Endodermal cell (in vitro differentiated cells): Measurements from ENCODE around the gene FBXO21. TPM values are rescaled to one million over a fixed set of nuclear protein-coding genes. Genes with fewer than 3 reads are reported as not detected.

Experiments
- DNase-seq: peaks from one replicate; pipeline ENCODE4 v3.0.0-alpha.2; 2017
- H3K27ac ChIP-seq: 2 replicates; pipeline ENCODE4 v1.5.1; 2013; ENCODE audit warnings: mild to moderate bottlenecking, low read depth, low read length, moderate library complexity
- H3K27me3 ChIP-seq: 2 replicates; pipeline ENCODE4 v1.6.1; 2013; ENCODE audit warnings: mild to moderate bottlenecking, low read length, moderate library complexity; ENCODE audit not compliant: insufficient read depth, control insufficient read depth, poor library complexity, severe bottlenecking
- H3K36me3 ChIP-seq: 2 replicates; pipeline ENCODE4 v1.7.0; 2013; ENCODE audit warnings: mild to moderate bottlenecking, low read length, moderate library complexity; ENCODE audit not compliant: control insufficient read depth, insufficient read depth
- H3K4me1 ChIP-seq: one replicate; pipeline ENCODE4 v1.7.0; 2013; ENCODE audit warnings: low read length; ENCODE audit not compliant: control insufficient read depth, insufficient read depth
- H3K4me3 ChIP-seq: 2 replicates; pipeline ENCODE4 v1.5.1; 2013; ENCODE audit warnings: mild to moderate bottlenecking, low read length, moderate library complexity
- H3K9ac ChIP-seq: 2 replicates; pipeline ENCODE4 v1.6.1; 2013; ENCODE audit warnings: mild to moderate bottlenecking, low read length, moderate library complexity; ENCODE audit not compliant: poor library complexity, severe bottlenecking; ENCODE audit errors: extremely low read depth
- H3K9me3 ChIP-seq: 2 replicates; pipeline ENCODE4 v1.6.1; 2013; ENCODE audit warnings: mild to moderate bottlenecking, low read length, moderate library complexity; ENCODE audit not compliant: control insufficient read depth
- H3K27ac Mint-ChIP-seq: 2 replicates; pipeline ENCODE4 v1.8.0; 2020; ENCODE audit warnings: mixed read lengths
- H3K27me3 Mint-ChIP-seq: 2 replicates; pipeline ENCODE4 v1.8.0; 2021; ENCODE audit warnings: mild to moderate bottlenecking, mixed read lengths; ENCODE audit not compliant: insufficient read depth
- H3K36me3 Mint-ChIP-seq: 2 replicates; pipeline ENCODE4 v1.8.0; 2020; ENCODE audit warnings: low read depth, mixed read lengths
- H3K4me1 Mint-ChIP-seq: 2 replicates; pipeline ENCODE4 v1.8.0; 2020; ENCODE audit warnings: mixed read lengths
- H3K4me3 Mint-ChIP-seq: 2 replicates; pipeline ENCODE4 v1.8.0; 2020; ENCODE audit warnings: mild to moderate bottlenecking, moderate library complexity, mixed read lengths
- H3K9me3 Mint-ChIP-seq: 2 replicates; pipeline ENCODE4 v1.8.0; 2020; ENCODE audit warnings: mild to moderate bottlenecking, mixed read lengths
- CTCF ChIP-seq: fragments of 200-600 bp; sonication (generic); conservative IDR thresholded peaks from 2 replicates; pipeline ENCODE4 v1.5.0; 2021; ENCODE audit warnings: antibody characterized with exemption, mild to moderate bottlenecking
- WGBS, 2 experiments: methylation state at CpG; one replicate each; pipeline versions ENCODE4 v1.1.5 to v1.1.7; 2013; ENCODE audit warnings: missing lambda C conversion rate in 2 of 2, mixed read lengths in 1 of 2; ENCODE audit not compliant: insufficient coverage in 1 of 2, insufficient read length in 1 of 2; 5-methylcytosine and 5-hydroxymethylcytosine counted together
- total RNA-seq, 2 donors: library from RNA; stranded (reverse); fragmentation: NEBNext Ultra II Directional in 1 of 2; extraction: Animal tissue kit (Norgen Biotek cat#: 25700) in 1 of 2; gene quantifications; 2 replicates in 1 of 2; 3 replicates in 1 of 2; pipeline ENCODE4 v1.2.1, GENCODE V29; 2021

FBXO21 gene
- total RNA-seq, 2 donors from 2014 or later, result 46.5 to 54.6 TPM

DNA sequence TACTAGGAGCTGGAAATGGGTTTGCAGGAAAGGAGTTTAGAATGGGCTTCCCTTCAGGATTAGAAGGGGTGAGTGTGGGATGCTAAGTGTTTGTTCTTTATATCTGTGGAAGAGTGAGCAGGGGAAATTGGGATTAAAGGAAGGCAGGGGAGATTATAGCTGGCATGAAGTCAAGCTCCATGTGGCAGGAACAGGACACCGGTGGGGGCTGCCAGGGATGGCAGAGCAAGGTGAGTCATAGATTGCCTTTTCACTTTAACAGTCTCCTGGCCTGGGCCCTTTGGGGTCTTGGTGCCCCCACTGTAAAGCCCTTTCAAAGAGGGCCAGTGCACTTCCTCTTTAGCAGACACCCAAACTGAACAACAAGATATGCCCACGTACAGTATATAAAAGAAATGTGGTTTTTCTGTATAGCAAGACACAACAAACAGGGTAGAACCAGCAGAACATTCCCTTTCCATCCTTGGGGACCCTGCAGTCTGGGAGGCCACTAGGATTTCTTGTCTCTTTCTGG lies 23.1 kb upstream of the FBXO21 start:
- no peak for TF ChIP-seq CTCF
- Mint-ChIP-seq H3K27me3 (no peaks in the 10 kb centered on the region), H3K27ac (no peak overlapping the region), H3K4me3 (no peak overlapping the region), H3K36me3 (no peaks in the 10 kb centered on the region), H3K4me1 (no peaks in the 10 kb centered on the region), H3K9me3 (no peaks in the 10 kb centered on the region)
- Histone ChIP-seq H3K27me3 (no peaks in the 10 kb centered on the region), H3K9me3 (no peaks in the 10 kb centered on the region), H3K4me3 (no peak overlapping the region), H3K9ac (no peak overlapping the region), H3K27ac (no peak overlapping the region), H3K4me1 (no peaks in the 10 kb centered on the region), H3K36me3 (no peaks in the 10 kb centered on the region)
- DNase-seq, result no peak
- WGBS, 2 experiments, result 53 to 67% methylated on average over 1 of the region's 2 CpGs

DNA sequence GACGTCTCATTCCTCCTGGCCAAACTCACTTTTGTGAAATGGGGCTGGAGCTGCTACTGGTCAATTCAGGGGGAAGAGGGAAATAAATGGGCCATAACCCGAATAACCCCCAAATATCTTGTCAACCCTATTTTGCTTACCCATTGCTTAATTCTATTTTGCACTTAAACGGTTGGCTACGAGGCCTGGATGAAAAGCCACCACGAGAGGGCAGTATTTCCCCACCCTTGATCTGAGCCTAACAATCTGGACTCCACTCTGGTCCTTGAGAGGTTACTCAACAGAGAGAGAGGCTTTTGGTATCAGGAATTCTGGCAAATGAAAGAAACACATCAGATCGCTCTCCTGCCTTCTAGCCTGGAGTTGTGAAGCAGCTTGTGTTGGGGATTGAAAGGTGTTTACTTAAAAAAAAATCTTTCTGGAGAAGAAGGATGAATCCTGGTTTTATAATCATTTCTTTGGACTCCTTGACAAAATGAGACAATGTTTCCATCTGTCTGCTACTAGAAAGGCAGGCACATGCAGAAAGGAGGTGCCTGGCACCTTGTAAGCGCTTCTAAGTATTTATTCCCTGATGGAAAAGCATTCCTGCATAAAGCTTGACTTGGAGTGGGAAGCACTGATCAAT lies 22.4 kb upstream of the FBXO21 start:
- Mint-ChIP-seq H3K4me3 (no peak overlapping the region), H3K27ac (no peak overlapping the region)
- 26 to 28% methylated on average over 3 to 7 of the region's 7 CpGs for WGBS, 2 experiments

DNA sequence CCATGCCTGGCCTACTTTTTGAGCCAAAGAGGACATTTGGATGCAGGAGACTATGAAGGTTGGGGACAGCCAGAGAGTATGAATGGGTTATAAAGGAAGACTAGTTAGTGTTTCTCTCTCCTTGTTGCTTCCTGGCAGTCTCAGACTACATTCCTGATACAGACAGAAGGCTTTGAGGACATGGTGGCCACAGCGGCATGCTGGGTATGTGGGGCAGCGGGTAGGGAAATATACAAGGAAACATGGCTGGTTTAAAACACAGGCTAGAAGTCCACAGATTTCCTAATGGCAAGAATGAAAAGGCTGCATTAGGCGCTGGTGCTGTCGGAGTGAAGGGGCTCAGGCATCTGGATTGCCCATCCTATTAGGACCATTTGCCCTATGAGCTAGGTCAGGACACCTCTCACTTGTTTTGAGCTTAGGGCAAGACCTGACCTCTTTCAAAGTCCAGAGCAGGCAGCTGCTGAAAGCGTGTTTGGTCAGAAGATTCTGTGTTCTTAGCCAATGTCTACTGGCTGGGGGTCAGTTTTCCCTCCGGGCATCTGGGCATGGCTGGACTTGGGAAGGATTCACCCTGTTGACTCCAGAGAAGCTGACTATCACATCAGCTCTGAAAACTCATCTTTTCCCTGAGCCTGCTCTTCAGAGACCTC lies 20.1 kb upstream of the FBXO21 start:
- Histone ChIP-seq H3K9me3 (no peaks in the 10 kb centered on the region), H3K27ac (no peak overlapping the region), H3K36me3 (no peaks in the 10 kb centered on the region), H3K27me3 (no peaks in the 10 kb centered on the region), H3K4me3 (no peak overlapping the region), H3K9ac (no peak overlapping the region), H3K4me1 (no peaks in the 10 kb centered on the region)
- no peak for TF ChIP-seq CTCF
- no peaks in the 10 kb centered on the region for H3K4me1 Mint-ChIP-seq
- H3K36me3 Mint-ChIP-seq, result no peaks in the 10 kb centered on the region
- H3K4me3 Mint-ChIP-seq, result no peak overlapping the region
- no peak for DNase-seq
- H3K9me3 Mint-ChIP-seq, result no peaks in the 10 kb centered on the region
- no peak overlapping the region for H3K27ac Mint-ChIP-seq
- no peaks in the 10 kb centered on the region for H3K27me3 Mint-ChIP-seq
- WGBS, 2 experiments, result 93 to 94% methylated on average over 6 of the region's 6 CpGs

More for the DNA sequence above, 22.4 kb upstream of the FBXO21 start:
- H3K9ac ChIP-seq, result no peak overlapping the region
- Mint-ChIP-seq H3K4me1 (no peaks in the 10 kb centered on the region), H3K9me3 (no peaks in the 10 kb centered on the region), H3K36me3 (no peaks in the 10 kb centered on the region), H3K27me3 (no peaks in the 10 kb centered on the region)
- peak; percentile 93 for TF ChIP-seq CTCF
- no peaks in the 10 kb centered on the region for H3K27me3 ChIP-seq
- no peaks in the 10 kb centered on the region for H3K36me3 ChIP-seq
- H3K4me1 ChIP-seq, result no peaks in the 10 kb centered on the region
- H3K4me3 ChIP-seq, result no peak overlapping the region
- no peak overlapping the region for H3K27ac ChIP-seq
- DNase-seq, result peak; percentile 95
- no peaks in the 10 kb centered on the region for H3K9me3 ChIP-seq
